Measurements from ENCODE around the gene PLA2G5.

DNA sequence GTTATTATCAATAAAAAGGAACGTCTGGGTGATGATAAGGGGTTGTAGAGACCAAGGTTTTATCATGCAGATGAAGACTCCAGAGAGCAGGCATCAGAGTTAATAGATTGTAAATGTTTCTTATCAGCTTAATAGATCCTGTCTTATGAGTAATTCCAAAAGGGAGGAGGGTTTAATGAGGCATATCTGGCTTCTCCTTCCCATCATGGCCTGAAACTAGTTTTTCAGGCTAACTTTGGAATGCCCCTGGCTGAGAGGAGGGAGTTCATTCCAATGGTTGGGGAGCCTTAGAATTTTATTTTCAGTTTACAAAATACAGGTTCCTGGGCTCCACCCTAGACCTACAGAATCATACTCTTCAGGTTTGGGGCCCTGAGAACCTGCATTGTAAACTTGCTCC lies 35.9 kb downstream of the PLA2G5 start:
- TF ChIP-seq, protein P1, sequence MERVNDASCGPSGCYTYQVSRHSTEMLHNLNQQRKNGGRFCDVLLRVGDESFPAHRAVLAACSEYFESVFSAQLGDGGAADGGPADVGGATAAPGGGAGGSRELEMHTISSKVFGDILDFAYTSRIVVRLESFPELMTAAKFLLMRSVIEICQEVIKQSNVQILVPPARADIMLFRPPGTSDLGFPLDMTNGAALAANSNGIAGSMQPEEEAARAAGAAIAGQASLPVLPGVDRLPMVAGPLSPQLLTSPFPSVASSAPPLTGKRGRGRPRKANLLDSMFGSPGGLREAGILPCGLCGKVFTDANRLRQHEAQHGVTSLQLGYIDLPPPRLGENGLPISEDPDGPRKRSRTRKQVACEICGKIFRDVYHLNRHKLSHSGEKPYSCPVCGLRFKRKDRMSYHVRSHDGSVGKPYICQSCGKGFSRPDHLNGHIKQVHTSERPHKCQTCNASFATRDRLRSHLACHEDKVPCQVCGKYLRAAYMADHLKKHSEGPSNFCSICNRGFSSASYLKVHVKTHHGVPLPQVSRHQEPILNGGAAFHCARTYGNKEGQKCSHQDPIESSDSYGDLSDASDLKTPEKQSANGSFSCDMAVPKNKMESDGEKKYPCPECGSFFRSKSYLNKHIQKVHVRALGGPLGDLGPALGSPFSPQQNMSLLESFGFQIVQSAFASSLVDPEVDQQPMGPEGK (CRISPR knock-in tag; IDR thresholded peaks at IDR 0.05; ENCODE audit: borderline replicate concordance), result no peak
- TF ChIP-seq TOX (CRISPR knock-in tag; IDR thresholded peaks at IDR 0.05; ENCODE audit: borderline replicate concordance) (no peak), ARNTL (CRISPR knock-in tag; IDR thresholded peaks at IDR 0.05; ENCODE audit: borderline replicate concordance, low read depth) (no peak)
